H1 (cell line): Measurements from ENCODE around the gene TNFAIP1. TPM values are rescaled to one million over a fixed set of nuclear protein-coding genes. Genes with fewer than 3 reads are reported as not detected.
A peak's percentile ranks its signal among the peaks of the same experiment; 100 is the strongest.

Experiments used
- CTCF ChIA-PET: fragments of 300-600 bp; sonication (Branson Sonifier 250); formaldehyde crosslinking; loops from one replicate; lab custom pipeline; 2021; ENCODE audit not compliant: partially characterized antibody; lab: Charles Lee
- POLR2A ChIA-PET: fragments of 300-600 bp; sonication (Branson Sonifier 250); formaldehyde crosslinking; loops from one replicate; lab custom pipeline; 2021; ENCODE audit warnings: inconsistent platforms; ENCODE audit not compliant: partially characterized antibody; lab: Charles Lee
- DNase-seq, 2 experiments: peaks; one replicate each; pipeline versions ENCODE4 v3.0.0 to v3.0.0-alpha.2; 2010 to 2022; ENCODE audit warnings: low spot score in 2 of 2, low read depth in 1 of 2, mixed read lengths in 1 of 2
- FAIRE-seq: peaks from 2 replicates; lab custom pipeline; 2011; peaks lifted over from hg19 to GRCh38; lab: Jason Lieb, UNC
- H2AFZ ChIP-seq: 2 replicates; pipeline ENCODE4 v1.8.1; 2012; ENCODE audit warnings: low read length, inconsistent platforms
- H2AK5ac ChIP-seq: 2 replicates; pipeline ENCODE4 v1.6.1; 2013; ENCODE audit warnings: low read depth, low read length
- H2BK120ac ChIP-seq: replicated peaks from 2 replicates; pipeline ENCODE3; 2013; ENCODE audit warnings: low read depth, low read length, inconsistent platforms
- H2BK12ac ChIP-seq: 2 replicates; pipeline ENCODE4 v1.6.1; 2013; ENCODE audit warnings: low read depth, low read length
- H2BK15ac ChIP-seq: 2 replicates; pipeline ENCODE4 v1.6.1; 2013; ENCODE audit warnings: low read length
- H2BK20ac ChIP-seq: 2 replicates; pipeline ENCODE4 v1.6.1; 2013; ENCODE audit warnings: low read length
- H2BK5ac ChIP-seq: 2 replicates; pipeline ENCODE4 v1.6.1; 2013; ENCODE audit warnings: low read depth, low read length
- H3K14ac ChIP-seq: 2 replicates; pipeline ENCODE4 v1.6.1; 2013; ENCODE audit warnings: inconsistent platforms; ENCODE audit not compliant: insufficient read length
- H3K18ac ChIP-seq: 2 replicates; pipeline ENCODE4 v1.6.1; 2013; ENCODE audit warnings: low read length; ENCODE audit errors: extremely low read depth
- H3K23ac ChIP-seq: 2 replicates; pipeline ENCODE4 v1.6.1; 2013; ENCODE audit warnings: inconsistent platforms; ENCODE audit not compliant: insufficient read length
- H3K23me2 ChIP-seq: 2 replicates; pipeline ENCODE4 v1.6.1; 2013; ENCODE audit warnings: low read depth, low read length
- H3K27ac ChIP-seq: 2 replicates; pipeline ENCODE4 v1.6.1; 2011; ENCODE audit warnings: low read depth, low read length, inconsistent platforms
- H3K27me3 ChIP-seq, 4 experiments: replicated peaks in 1 of 4; 1 replicate in 1 of 4; 2 replicates in 3 of 4; pipeline versions ENCODE4 v1.6.1 to v1.8.1; 2011 to 2013; ENCODE audit warnings: low read length in 3 of 4, mild to moderate bottlenecking in 3 of 4, inconsistent platforms in 2 of 4, mixed read lengths in 2 of 4, moderate library complexity in 1 of 4; ENCODE audit not compliant: control insufficient read depth in 3 of 4, insufficient read depth in 3 of 4; ENCODE audit errors: extremely low read depth in 1 of 4
- H3K36me3 ChIP-seq, 4 experiments: 2 replicates each; pipeline versions ENCODE4 v1.6.1 to v1.8.1; 2011 to 2013; ENCODE audit warnings: mild to moderate bottlenecking in 4 of 4, low read length in 3 of 4, moderate library complexity in 2 of 4, control low read depth in 1 of 4, inconsistent platforms in 1 of 4; ENCODE audit not compliant: insufficient read depth in 4 of 4, control insufficient read depth in 2 of 4
- H3K4ac ChIP-seq: replicated peaks from 2 replicates; pipeline ENCODE3; 2013; ENCODE audit warnings: low read length, low read depth, mixed read lengths, inconsistent platforms; ENCODE audit not compliant: insufficient read length
- H3K4me1 ChIP-seq, 4 experiments: replicated peaks in 1 of 4; 1 replicate in 1 of 4; 2 replicates in 3 of 4; pipeline versions ENCODE4 v1.6.1 to v1.8.1; 2011 to 2013; ENCODE audit warnings: low read length in 3 of 4, inconsistent platforms in 2 of 4, mixed read lengths in 1 of 4; ENCODE audit not compliant: insufficient read depth in 4 of 4, control insufficient read depth in 3 of 4
- H3K4me2 ChIP-seq, 2 experiments: 2 replicates each; pipeline versions ENCODE4 v1.6.1 to v1.8.1; 2011 to 2013; ENCODE audit warnings: low read depth in 2 of 2, low read length in 2 of 2, control low read depth in 1 of 2, inconsistent platforms in 1 of 2, mild to moderate bottlenecking in 1 of 2; ENCODE audit not compliant: insufficient read depth in 1 of 2
- H3K4me3 ChIP-seq, 4 experiments: fragments of 200-600, 300-600 bp in 1 of 4; sonication (generic), shearing (Covaris generic), sonication (Bioruptor Twin) in 1 of 4; 2 replicates each; pipeline versions ENCODE4 v1.5.1 to v1.8.1; 2011 to 2016; ENCODE audit warnings: low read length in 4 of 4, low read depth in 3 of 4, control low read depth in 2 of 4, inconsistent platforms in 2 of 4, mild to moderate bottlenecking in 2 of 4, mixed read lengths in 1 of 4, moderate library complexity in 1 of 4; ENCODE audit not compliant: insufficient read depth in 2 of 4; ENCODE audit errors: extremely low read depth in 1 of 4
- H3K56ac ChIP-seq: replicated peaks from 2 replicates; pipeline ENCODE3; 2013; ENCODE audit warnings: low read depth, mild to moderate bottlenecking, mixed read lengths, low read length, inconsistent platforms; ENCODE audit not compliant: insufficient read length
- H3K79me1 ChIP-seq: 2 replicates; pipeline ENCODE4 v1.6.1; 2013; ENCODE audit warnings: low read depth, low read length, control low read depth
- H3K79me2 ChIP-seq, 2 experiments: 2 replicates each; pipeline versions ENCODE4 v1.6.1 to v1.8.1; 2012 to 2013; ENCODE audit warnings: low read length in 2 of 2, mild to moderate bottlenecking in 2 of 2, inconsistent platforms in 1 of 2; ENCODE audit not compliant: insufficient read depth in 2 of 2, control insufficient read depth in 1 of 2
- H3K9ac ChIP-seq, 4 experiments: replicated peaks in 1 of 4; 1 replicate in 1 of 4; 2 replicates in 3 of 4; pipeline versions ENCODE4 v1.6.1 to v1.8.1; 2011 to 2013; ENCODE audit warnings: low read depth in 3 of 4, low read length in 3 of 4, control low read depth in 2 of 4, mild to moderate bottlenecking in 2 of 4, moderate library complexity in 2 of 4, inconsistent platforms in 1 of 4; ENCODE audit errors: extremely low read depth in 1 of 4
- H3K9me3 ChIP-seq, 2 experiments: 2 replicates each; pipeline versions ENCODE4 v1.6.1 to v1.8.1; 2012 to 2013; ENCODE audit warnings: mild to moderate bottlenecking in 2 of 2, moderate library complexity in 2 of 2, control low read depth in 1 of 2, inconsistent platforms in 1 of 2, low read depth in 1 of 2, low read length in 1 of 2, mixed read lengths in 1 of 2; ENCODE audit not compliant: insufficient read depth in 2 of 2
- H4K20me1 ChIP-seq, 2 experiments: replicated peaks in 1 of 2; 2 replicates each; pipeline versions ENCODE3 to v1.8.1; 2011 to 2013; ENCODE audit warnings: inconsistent platforms in 2 of 2, low read length in 2 of 2, mild to moderate bottlenecking in 1 of 2; ENCODE audit not compliant: insufficient read depth in 2 of 2, control insufficient read depth in 1 of 2
- H4K5ac ChIP-seq: 2 replicates; pipeline ENCODE4 v1.6.1; 2013; ENCODE audit warnings: low read length, low read depth, mixed read lengths, inconsistent platforms; ENCODE audit not compliant: insufficient read length
- H4K8ac ChIP-seq: 2 replicates; pipeline ENCODE4 v1.8.0; 2013; ENCODE audit warnings: mild to moderate bottlenecking, moderate library complexity, low read length, inconsistent platforms; ENCODE audit not compliant: insufficient read depth; ENCODE audit errors: extremely low read depth
- H4K91ac ChIP-seq: replicated peaks from 2 replicates; pipeline ENCODE3; 2013; ENCODE audit warnings: low read length, mixed read lengths, inconsistent platforms; ENCODE audit not compliant: insufficient read length
- RAD21 ChIP-seq, 2 experiments: IDR thresholded peaks in 1 of 2; conservative IDR thresholded peaks in 1 of 2; 2 replicates each; pipeline ENCODE4 v1.6.1; 2011; ENCODE audit warnings: low read depth in 2 of 2, low read length in 2 of 2, improper control_type of control experiment in 1 of 2, inconsistent platforms in 1 of 2, mild to moderate bottlenecking in 1 of 2, moderate library complexity in 1 of 2
- RBBP5 ChIP-seq: IDR thresholded peaks from 2 replicates; pipeline ENCODE4 v1.7.1; 2012; ENCODE audit warnings: low read depth, mild to moderate bottlenecking, inconsistent platforms, low read length, moderate library complexity, borderline replicate concordance
- SP2 ChIP-seq: IDR thresholded peaks from 2 replicates; pipeline ENCODE4 v1.6.1; 2012; ENCODE audit warnings: mild to moderate bottlenecking, low read length, inconsistent platforms
- TEAD4 ChIP-seq: IDR thresholded peaks from 2 replicates; pipeline ENCODE4 v1.6.1; 2012; ENCODE audit warnings: low read depth, low read length, inconsistent platforms, mixed read lengths
- WGBS, 2 experiments: shearing (Covaris generic) in 1 of 2; methylation state at CpG; one replicate each; pipeline versions ENCODE4 v1.1.6 to v1.1.7; 2013 to 2015; ENCODE audit warnings: low lambda C conversion rate in 2 of 2, mixed read lengths in 2 of 2, inconsistent platforms in 1 of 2, low coverage in 1 of 2, missing lambda C conversion rate in 1 of 2; ENCODE audit not compliant: insufficient replicate concordance in 2 of 2, insufficient coverage in 1 of 2, insufficient read length in 1 of 2; ENCODE audit errors: extremely low coverage in 1 of 2, missing lambda C conversion rate in 1 of 2; 5-methylcytosine and 5-hydroxymethylcytosine counted together
- polyA plus RNA-seq, 7 experiments: library from polyadenylated mRNA; depleted of rRNA in 3 of 7; stranded (reverse) in 5 of 7; unstranded in 2 of 7; fragments of >200 nt in 5 of 7; fragments of 200-250 nt in 2 of 7; gene quantifications; 1 replicate in 5 of 7; 2 replicates in 1 of 7; 4 replicates in 1 of 7; pipeline versions ENCODE4 v1.2.1 to v1.2.3, GENCODE V29; 2011 to 2013; ENCODE audit warnings: missing spikeins in 2 of 7, mixed read lengths in 2 of 7
- total RNA-seq: library from RNA; stranded (reverse); fragmentation: NEBNext Ultra II Directional; extraction: Animal tissue kit (Norgen Biotek cat#: 25700); gene quantifications from 2 replicates; pipeline ENCODE4 v1.2.1, GENCODE V29; 2021
- TF ChIP-seq, protein P1 (sequence below): IDR thresholded peaks from 2 replicates; pipeline ENCODE4 v1.6.1; 2012; ENCODE audit warnings: low read length, inconsistent platforms

Gene TNFAIP1
- total and polyA plus RNA-seq, 2 of the 8 experiments (the other 6 are each of a cell fraction or from before 2014, with no cell fraction given) = 16.9 to 19.5 TPM

DNA sequence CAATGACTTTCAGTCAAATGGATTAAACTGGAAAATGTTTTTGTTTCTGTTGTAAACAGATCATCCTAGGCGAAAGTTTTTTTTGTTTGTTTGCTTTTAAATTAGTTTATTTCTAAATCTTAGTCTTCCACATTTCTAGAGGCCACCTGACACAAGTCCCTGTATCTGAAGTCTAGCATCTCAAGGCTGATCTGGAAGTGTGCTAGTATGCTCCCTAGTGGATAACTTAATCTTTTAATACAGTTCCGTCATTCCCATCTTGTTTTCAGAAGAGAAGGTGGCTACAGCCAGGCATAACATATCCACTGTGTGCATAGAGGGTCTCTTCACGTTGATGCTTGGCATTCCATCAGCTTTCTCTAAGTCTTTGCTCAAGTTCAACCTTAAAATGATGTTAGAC lies 7.9 kb upstream of the TNFAIP1 start:
- no peak overlapping the region for H3K4me3 ChIP-seq
- H3K27ac ChIP-seq = no peak overlapping the region
- FAIRE-seq = no peak
- TF ChIP-seq TEAD4 = no peak
- 0 out of 4 replicates have a peak, but pooled peaks of 1 of the 2 experiments have one; percentile 3 for TF ChIP-seq RAD21 (IDR thresholded peaks at IDR 0.05 in 1 of 2, conservative IDR thresholded peaks at IDR 0.05 in 1 of 2; ENCODE audit: low read depth in 2 of 2, low read length in 2 of 2)
- no peak for TF ChIP-seq RBBP5
- TF ChIP-seq, protein P1, sequence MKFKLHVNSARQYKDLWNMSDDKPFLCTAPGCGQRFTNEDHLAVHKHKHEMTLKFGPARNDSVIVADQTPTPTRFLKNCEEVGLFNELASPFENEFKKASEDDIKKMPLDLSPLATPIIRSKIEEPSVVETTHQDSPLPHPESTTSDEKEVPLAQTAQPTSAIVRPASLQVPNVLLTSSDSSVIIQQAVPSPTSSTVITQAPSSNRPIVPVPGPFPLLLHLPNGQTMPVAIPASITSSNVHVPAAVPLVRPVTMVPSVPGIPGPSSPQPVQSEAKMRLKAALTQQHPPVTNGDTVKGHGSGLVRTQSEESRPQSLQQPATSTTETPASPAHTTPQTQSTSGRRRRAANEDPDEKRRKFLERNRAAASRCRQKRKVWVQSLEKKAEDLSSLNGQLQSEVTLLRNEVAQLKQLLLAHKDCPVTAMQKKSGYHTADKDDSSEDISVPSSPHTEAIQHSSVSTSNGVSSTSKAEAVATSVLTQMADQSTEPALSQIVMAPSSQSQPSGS = no peak
- TF ChIP-seq SP2 = no peak
- H2BK120ac ChIP-seq = no peak overlapping the region
- H2BK15ac ChIP-seq = no peak overlapping the region
- H2BK12ac ChIP-seq = no peak overlapping the region
- ChIA-PET POLR2A (interaction anchor here (1.6 to 1.9 kb wide), 2 partner anchors 9 to 19 kb away, joined by 5 to 11 read pairs; partner anchors contain the start of gene TMEM97), CTCF (interaction anchor here (1.3 kb wide), 1 partner anchor 39 kb away, joined by 3 read pairs; no protein-coding TSS in a partner anchor)
- no peak overlapping the region for H2AK5ac ChIP-seq
- H3K56ac ChIP-seq = no peak overlapping the region
- no peak overlapping the region for H4K91ac ChIP-seq
- no peak overlapping the region for H4K8ac ChIP-seq
- WGBS, 2 experiments = 89% methylated on average over 3 of the region's 3 CpGs; no CpG with 5 or more reads in 1 of the 2 experiments
- H2AFZ ChIP-seq = no peak overlapping the region
- H4K20me1 ChIP-seq = peaks cover 10 to 15% of the 10 kb centered on the region in 2 experiments
- H3K23me2 ChIP-seq = no peaks in the 10 kb centered on the region
- no peak overlapping the region for H3K4ac ChIP-seq
- H3K14ac ChIP-seq = no peak overlapping the region
- no peaks in the 10 kb centered on the region for H3K9me3 ChIP-seq
- H3K4me2 ChIP-seq = no peak overlapping the region
- H3K4me1 ChIP-seq = peaks cover 0 to 3% (median 0%) of the 10 kb centered on the region in 4 experiments; a peak in 2 of 7 replicates
- H2BK5ac ChIP-seq = no peak overlapping the region
- no peak overlapping the region for H3K18ac ChIP-seq
- H3K36me3 ChIP-seq = peaks cover 10 to 41% (median 32%) of the 10 kb centered on the region in 4 experiments
- no peak overlapping the region for H4K5ac ChIP-seq
- no peak overlapping the region for H3K23ac ChIP-seq
- H3K27me3 ChIP-seq = no peaks in the 10 kb centered on the region
- no peak overlapping the region for H3K9ac ChIP-seq
- peaks cover 10 to 41% of the 10 kb centered on the region in 2 experiments for H3K79me2 ChIP-seq
- DNase-seq = no peak
- no peak overlapping the region for H2BK20ac ChIP-seq
- 0 out of 2 replicates have a peak, but pooled peaks cover 4% of the 10 kb centered on the region for H3K79me1 ChIP-seq
